Activated naive CD4-positive, alpha-beta T cell treated with anti-CD3 and anti-CD28 coated beads, Interleukin-2, amount 10 ng/mL, durations not matched to agents 7 days and 5 days (primary cell): ENCODE measurements around the gene LHFPL6.

ENCODE experiments used
- CTCF ChIA-PET: fragments of 350-600 bp; sonication (Branson Sonifier 250); formaldehyde crosslinking; loops from one replicate; lab custom pipeline; 2021; ENCODE audit warnings: antibody characterized with exemption; lab: Charles Lee
- DNase-seq: peaks from one replicate; pipeline ENCODE4 v3.0.0-alpha.2; 2020
- H3K27ac Mint-ChIP-seq: one replicate; pipeline ENCODE4 v1.8.0; 2021; ENCODE audit warnings: mild to moderate bottlenecking, moderate library complexity, mixed read lengths
- H3K27me3 Mint-ChIP-seq: one replicate; pipeline ENCODE4 v1.8.0; 2021; ENCODE audit warnings: mild to moderate bottlenecking, mixed read lengths
- H3K36me3 Mint-ChIP-seq: one replicate; pipeline ENCODE4 v1.8.0; 2021; ENCODE audit warnings: mixed read lengths
- H3K4me1 Mint-ChIP-seq: one replicate; pipeline ENCODE4 v1.8.0; 2021; ENCODE audit warnings: mixed read lengths
- H3K4me3 Mint-ChIP-seq: one replicate; pipeline ENCODE4 v1.8.0; 2021; ENCODE audit warnings: mild to moderate bottlenecking, moderate library complexity, mixed read lengths
- H3K9me3 Mint-ChIP-seq: one replicate; pipeline ENCODE4 v1.8.0; 2021; ENCODE audit warnings: mixed read lengths

The LHFPL6 gene

DNA sequence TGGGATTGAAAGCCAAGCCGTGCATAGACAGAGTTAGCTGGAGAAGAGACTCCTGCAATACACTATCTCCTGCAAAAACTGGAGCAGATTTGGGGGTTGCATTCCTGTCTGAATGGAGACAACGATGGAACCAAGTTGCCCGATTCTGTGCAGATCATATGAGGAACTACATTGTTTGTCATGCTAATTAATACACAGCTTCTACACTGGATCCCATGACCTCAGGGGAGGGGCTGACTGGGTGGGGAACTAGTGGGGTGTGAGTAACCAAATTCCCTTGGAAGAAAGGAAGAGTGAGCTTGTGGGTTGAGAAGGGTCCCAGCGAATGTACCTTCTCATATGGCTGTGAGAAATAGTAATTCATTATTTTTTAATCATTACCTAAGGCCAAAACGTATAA is 214.0 kb downstream of the LHFPL6 start:
- Mint-ChIP-seq H3K27me3 (no peaks in the 10 kb centered on the region), H3K27ac (no peak overlapping the region), H3K4me1 (no peaks in the 10 kb centered on the region), H3K9me3 (no peaks in the 10 kb centered on the region), H3K4me3 (no peak overlapping the region), H3K36me3 (no peaks in the 10 kb centered on the region)
- DNase-seq: no peak
- CTCF ChIA-PET: no interaction called here

DNA sequence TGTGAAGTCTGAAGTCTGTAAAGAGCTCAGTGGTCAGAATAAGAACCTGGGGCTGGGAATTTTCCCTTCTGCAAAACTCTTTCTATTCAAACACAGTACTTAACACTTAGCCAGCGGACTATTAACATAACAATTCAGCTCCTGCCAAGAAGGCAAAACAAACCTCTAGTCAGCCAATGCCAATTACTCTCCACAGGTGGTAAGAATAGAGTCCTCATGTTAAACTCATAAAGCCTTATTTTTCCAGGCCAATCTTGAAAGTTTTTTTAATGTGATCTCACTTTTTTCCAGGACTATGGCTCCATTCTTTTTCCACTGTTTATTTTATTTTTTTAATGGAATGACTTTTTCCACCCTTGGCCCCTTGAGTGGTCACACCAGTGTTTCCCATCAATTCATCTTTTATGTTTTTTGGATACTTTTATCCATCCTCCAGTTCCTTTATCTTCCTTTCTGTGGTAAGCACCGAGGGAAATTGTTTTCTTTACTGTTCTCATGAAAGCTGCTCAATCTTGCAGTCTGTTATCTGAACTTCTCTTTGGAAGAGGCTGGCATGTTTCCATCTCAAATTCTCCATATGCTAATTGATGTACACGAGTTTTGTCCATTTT is 217.3 kb downstream of the LHFPL6 start:
- Mint-ChIP-seq H3K4me3 (no peak overlapping the region), H3K27ac (no peak overlapping the region), H3K4me1 (no peaks in the 10 kb centered on the region), H3K36me3 (no peaks in the 10 kb centered on the region), H3K9me3 (no peaks in the 10 kb centered on the region), H3K27me3 (no peaks in the 10 kb centered on the region)
- no peak for DNase-seq
- CTCF ChIA-PET: no interaction called here

DNA sequence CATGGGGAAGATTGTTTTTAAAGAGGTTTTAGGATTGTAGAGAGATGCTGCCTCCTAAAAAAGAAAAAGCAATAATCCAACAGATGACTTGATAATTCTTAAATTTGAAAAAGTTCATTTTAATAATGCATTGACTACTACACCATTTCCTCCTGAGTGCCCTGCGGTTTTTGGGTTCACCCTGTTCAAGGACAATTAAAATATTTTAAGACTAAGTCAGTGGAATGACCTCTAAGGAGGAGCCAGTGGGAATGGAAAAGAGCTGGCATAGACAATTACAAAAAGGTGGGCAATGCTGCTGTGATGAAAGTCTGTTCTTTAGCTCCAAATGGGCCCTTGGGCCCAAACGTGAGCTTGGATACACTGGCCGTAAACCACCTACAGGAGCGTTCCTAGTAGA is 217.8 kb downstream of the LHFPL6 start:
- DNase-seq: no peak
- Mint-ChIP-seq H3K36me3 (no peaks in the 10 kb centered on the region), H3K4me3 (no peak overlapping the region), H3K27ac (no peak overlapping the region), H3K4me1 (no peaks in the 10 kb centered on the region), H3K27me3 (no peaks in the 10 kb centered on the region), H3K9me3 (no peaks in the 10 kb centered on the region)
- CTCF ChIA-PET: no interaction called here

DNA sequence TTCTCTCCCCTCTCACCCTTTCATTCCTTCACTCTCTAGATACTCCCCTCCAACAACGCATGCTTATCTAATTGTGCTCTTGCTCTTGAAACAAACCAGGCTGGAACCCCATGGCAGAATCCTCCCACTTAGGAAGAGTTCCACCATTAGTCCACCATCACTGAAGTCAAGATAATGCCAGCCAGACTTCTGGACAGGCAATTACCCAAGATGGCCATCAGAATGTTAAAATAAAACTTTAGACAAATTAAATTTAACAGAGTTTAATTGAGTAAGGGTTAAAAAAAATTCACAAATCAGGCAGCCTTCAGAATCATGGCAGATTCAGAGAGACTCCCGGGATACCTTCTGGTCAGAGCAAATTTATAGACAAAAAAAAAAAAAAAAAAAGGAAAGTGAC is 221.5 kb downstream of the LHFPL6 start:
- Mint-ChIP-seq H3K27ac (peak overlapping the region; percentile 17), H3K9me3 (no peaks in the 10 kb centered on the region), H3K4me3 (no peak overlapping the region), H3K36me3 (no peaks in the 10 kb centered on the region), H3K27me3 (no peaks in the 10 kb centered on the region), H3K4me1 (no peaks in the 10 kb centered on the region)
- no peak for DNase-seq
- CTCF ChIA-PET: no interaction called here

DNA sequence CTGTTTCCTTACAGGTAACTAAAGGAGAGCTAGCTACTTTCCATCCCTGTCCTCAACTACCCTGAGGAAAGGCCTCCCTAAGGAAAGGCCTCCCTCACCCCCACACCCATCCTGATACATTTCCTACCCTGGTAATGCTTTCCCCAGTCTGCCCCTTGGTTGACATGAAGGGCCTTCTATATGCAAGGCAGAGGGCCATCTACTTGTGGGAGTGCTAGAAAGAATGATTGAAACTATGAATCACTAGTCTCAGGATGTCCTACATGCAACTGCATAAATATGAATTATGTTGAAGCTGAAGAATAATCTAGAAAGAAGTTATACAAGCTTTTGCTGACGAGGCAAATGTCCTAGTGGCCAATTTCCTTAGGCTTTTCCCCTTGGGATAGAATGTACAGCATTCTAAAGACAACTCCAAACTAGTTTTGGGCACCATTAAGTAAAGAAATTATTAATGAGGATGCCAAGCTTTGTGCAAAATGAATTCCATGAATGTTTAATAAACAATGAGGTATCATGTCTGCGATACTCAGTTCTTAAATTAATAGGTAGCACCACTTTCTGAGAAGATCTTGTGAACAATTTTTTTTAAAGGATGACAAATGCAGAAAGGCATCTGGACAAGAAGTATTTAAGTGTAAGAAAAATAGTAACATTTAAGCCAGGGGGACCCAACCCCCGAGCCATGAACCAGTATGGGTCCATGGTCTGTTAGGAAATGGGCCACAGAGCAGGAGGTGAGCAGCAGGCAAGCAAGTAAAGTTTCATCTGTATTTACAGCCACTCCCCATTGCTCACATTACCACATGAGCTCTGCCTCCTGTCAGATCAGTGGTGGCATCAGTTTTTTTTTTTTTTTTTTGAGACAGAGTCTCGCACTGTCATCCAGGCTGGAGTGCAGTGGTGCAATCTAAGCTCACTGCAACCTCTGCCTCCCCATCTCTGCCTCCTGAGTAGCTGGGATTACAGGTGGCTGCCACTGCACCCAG is 223.0 kb downstream of the LHFPL6 start:
- H3K27me3 Mint-ChIP-seq: no peaks in the 10 kb centered on the region
- no peaks in the 10 kb centered on the region for H3K9me3 Mint-ChIP-seq
- no peak overlapping the region for H3K27ac Mint-ChIP-seq
- CTCF ChIA-PET: interaction anchor here (1.1 kb wide), 1 partner anchor 233 kb away, joined by 3 read pairs; no protein-coding TSS in a partner anchor
- no peak overlapping the region for H3K4me3 Mint-ChIP-seq
- DNase-seq: no peak
- H3K4me1 Mint-ChIP-seq: no peaks in the 10 kb centered on the region
- no peaks in the 10 kb centered on the region for H3K36me3 Mint-ChIP-seq

DNA sequence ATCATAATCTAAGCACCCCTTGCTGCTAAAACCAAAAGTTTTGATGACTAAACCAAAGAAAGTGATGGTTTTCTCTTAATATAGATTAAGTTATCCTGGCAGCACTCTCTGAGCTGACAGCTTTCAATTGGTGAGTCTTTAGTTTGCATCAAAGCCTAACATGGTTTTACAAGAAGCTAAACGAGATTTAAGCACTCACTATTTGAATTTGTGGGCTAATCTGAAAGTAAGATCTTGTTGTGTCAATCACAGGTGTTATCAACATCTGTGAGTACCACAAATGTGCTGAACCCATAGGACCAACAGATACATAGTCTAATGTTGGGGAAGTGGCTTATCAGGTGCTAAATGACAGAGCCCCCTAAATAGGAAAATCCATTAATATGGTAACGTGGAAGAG is 223.9 kb downstream of the LHFPL6 start:
- Mint-ChIP-seq H3K9me3 (no peaks in the 10 kb centered on the region), H3K27ac (no peak overlapping the region), H3K27me3 (no peaks in the 10 kb centered on the region), H3K4me1 (no peaks in the 10 kb centered on the region), H3K4me3 (no peak overlapping the region), H3K36me3 (no peaks in the 10 kb centered on the region)
- CTCF ChIA-PET: no interaction called here
- no peak for DNase-seq

DNA sequence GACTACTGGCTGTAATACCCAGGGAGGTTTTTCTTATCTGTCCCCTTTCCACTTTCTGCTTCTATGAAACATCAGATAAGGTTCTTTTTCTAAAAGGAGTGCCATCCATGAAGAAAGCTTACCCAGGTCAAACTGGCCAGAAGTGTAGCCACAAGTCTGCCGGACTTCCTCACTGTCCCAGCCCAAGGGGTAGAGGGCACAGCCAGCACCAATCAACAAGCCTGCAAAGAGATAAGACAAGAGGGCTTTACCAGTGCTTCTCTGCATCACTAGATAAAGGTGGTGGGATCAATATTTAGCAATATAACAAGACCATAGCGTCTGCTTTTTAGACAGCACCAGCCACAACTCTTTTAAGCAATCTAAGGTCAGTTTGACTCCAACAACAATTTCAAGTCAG is 224.7 kb downstream of the LHFPL6 start:
- no peak overlapping the region for H3K4me3 Mint-ChIP-seq
- no peak overlapping the region for H3K27ac Mint-ChIP-seq
- H3K36me3 Mint-ChIP-seq: no peaks in the 10 kb centered on the region
- no peak for DNase-seq
- CTCF ChIA-PET: no interaction called here
- no peaks in the 10 kb centered on the region for H3K9me3 Mint-ChIP-seq
- H3K4me1 Mint-ChIP-seq: no peaks in the 10 kb centered on the region
- H3K27me3 Mint-ChIP-seq: no peaks in the 10 kb centered on the region

DNA sequence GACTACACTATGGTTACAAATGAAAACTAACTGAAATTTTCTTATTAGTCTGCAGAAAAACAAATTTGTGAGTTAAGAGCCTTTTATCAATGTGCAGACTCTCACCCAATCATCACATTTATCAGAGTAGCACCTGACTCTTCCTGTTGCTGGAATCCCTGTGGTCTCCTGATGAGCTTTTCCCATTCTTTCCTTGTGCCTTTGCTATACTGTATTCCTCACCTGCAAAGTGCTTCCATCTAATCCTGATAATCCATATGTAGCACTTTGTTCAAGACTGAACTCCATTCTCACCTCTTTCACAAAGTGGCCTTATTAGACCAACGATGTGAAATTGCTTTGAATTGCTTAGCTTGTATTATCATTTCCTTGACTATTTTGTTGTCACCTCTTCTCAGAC is 225.3 kb downstream of the LHFPL6 start:
- DNase-seq: no peak
- Mint-ChIP-seq H3K27ac (no peak overlapping the region), H3K36me3 (no peaks in the 10 kb centered on the region), H3K9me3 (no peaks in the 10 kb centered on the region), H3K4me3 (no peak overlapping the region), H3K4me1 (no peaks in the 10 kb centered on the region), H3K27me3 (no peaks in the 10 kb centered on the region)
- CTCF ChIA-PET: no interaction called here

DNA sequence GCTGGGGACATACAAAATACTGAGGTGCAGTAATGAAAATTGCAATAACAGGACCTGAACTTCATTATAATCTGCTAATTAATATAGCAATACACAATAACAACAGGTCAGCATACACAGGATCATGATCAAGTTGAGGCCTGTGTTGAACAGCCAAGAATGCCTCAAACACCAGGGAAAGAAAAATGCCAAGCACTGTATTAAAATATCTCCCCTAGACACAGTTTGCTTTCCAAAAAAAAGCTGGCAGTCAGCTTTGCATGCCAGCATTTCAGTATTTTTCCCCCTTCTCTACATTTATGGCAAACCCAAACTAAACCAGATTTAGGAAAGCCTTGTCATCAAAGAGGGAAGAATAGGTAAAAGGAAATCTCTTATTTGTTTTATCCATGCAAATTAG is 226.9 kb downstream of the LHFPL6 start:
- Mint-ChIP-seq H3K36me3 (no peaks in the 10 kb centered on the region), H3K27ac (no peak overlapping the region), H3K4me3 (no peak overlapping the region), H3K4me1 (no peaks in the 10 kb centered on the region), H3K9me3 (no peaks in the 10 kb centered on the region), H3K27me3 (no peaks in the 10 kb centered on the region)
- CTCF ChIA-PET: no interaction called here
- no peak for DNase-seq

DNA sequence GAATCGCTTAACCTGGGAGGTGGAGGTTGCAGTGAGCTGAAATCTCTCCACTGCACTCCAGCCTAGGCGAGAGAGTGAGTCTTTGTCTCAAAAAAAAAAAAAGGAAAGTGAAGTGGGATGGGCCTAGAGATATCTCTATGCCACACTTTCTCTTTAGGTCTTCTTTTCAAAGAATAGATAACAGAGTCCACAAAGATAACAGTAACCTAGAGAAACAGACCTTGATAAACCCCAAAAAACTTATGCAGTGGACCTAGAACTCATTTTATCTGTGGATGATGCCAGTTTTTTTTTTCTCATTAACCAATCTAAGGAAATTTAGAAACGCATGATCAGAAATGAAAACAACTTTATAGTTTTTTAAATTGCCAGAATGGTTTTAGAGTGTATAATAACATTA is 227.4 kb downstream of the LHFPL6 start:
- H3K27ac Mint-ChIP-seq: no peak overlapping the region
- no peak for DNase-seq
- no peak overlapping the region for H3K4me3 Mint-ChIP-seq
- H3K4me1 Mint-ChIP-seq: no peaks in the 10 kb centered on the region
- no peaks in the 10 kb centered on the region for H3K36me3 Mint-ChIP-seq
- no peaks in the 10 kb centered on the region for H3K9me3 Mint-ChIP-seq
- no peaks in the 10 kb centered on the region for H3K27me3 Mint-ChIP-seq
- CTCF ChIA-PET: no interaction called here

DNA sequence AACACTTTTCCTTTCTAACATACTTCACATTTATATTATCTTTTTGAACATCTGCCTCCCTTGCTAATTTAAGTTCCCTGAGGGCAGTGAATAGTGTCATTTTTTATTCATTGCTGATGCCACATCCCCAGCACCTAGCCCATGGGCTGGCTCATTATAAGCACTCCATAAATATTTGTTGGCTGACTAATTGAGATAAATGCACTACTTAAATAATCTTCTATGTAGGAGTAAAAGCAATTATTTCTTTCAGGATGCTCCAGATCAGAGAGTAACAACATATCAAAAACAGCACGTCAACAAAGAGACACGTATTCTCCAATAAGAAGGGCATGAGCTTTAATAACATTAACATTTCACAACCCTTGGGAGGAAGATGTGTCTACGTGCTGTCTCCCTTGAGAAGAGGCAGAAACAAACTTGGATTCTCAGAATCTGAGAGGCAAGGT is 228.2 kb downstream of the LHFPL6 start:
- CTCF ChIA-PET: interaction anchor here (0.6 kb wide), 1 partner anchor 161 kb away, joined by 3 read pairs; no protein-coding TSS in a partner anchor
- no peak for DNase-seq
- no peaks in the 10 kb centered on the region for H3K36me3 Mint-ChIP-seq
- no peak overlapping the region for H3K4me3 Mint-ChIP-seq
- no peaks in the 10 kb centered on the region for H3K4me1 Mint-ChIP-seq
- no peaks in the 10 kb centered on the region for H3K27me3 Mint-ChIP-seq
- H3K9me3 Mint-ChIP-seq: no peaks in the 10 kb centered on the region
- no peak overlapping the region for H3K27ac Mint-ChIP-seq

DNA sequence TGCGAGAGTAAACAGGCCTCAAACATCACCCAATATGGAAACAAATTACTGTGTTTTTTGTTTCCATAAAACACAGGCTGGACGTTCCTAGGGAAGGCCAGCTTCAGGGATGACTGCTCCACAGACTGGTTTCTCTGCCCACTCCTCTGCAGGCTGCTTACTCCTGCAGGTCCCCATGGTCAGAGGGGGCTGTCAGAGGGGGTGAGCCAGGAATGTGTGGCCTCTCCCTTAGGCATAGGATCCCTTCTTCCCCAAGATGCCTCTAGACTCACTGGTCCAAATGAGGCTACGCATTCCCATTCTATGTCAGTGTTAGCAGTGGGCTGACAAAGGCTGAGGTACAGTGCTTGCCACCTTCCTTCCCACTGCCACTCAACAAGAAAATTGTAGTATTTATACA is 229.8 kb downstream of the LHFPL6 start:
- no peaks in the 10 kb centered on the region for H3K4me1 Mint-ChIP-seq
- H3K9me3 Mint-ChIP-seq: no peaks in the 10 kb centered on the region
- no peak overlapping the region for H3K4me3 Mint-ChIP-seq
- no peaks in the 10 kb centered on the region for H3K27me3 Mint-ChIP-seq
- no peak overlapping the region for H3K27ac Mint-ChIP-seq
- CTCF ChIA-PET: no interaction called here
- H3K36me3 Mint-ChIP-seq: no peaks in the 10 kb centered on the region
- no peak for DNase-seq

DNA sequence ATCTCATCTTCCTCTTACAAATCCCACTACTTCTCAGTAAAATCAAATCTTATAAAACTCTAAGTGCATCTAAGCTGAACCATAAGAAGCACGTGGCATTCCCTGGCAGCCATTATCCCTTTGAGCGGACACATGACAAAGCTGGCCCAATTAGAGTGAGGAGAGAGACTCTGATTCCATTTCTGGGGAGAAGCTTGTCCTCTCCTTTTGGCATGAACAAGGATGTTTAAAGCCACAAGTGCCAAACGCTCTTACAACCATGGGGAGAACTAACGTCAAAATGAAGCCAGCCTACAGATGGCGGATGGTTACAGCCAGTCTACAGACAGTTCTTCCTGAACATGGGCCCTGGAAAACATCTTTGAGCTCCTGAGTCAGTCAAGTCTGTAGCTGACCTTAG is 231.3 kb downstream of the LHFPL6 start:
- no peak overlapping the region for H3K4me3 Mint-ChIP-seq
- H3K9me3 Mint-ChIP-seq: no peaks in the 10 kb centered on the region
- H3K36me3 Mint-ChIP-seq: no peaks in the 10 kb centered on the region
- CTCF ChIA-PET: no interaction called here
- H3K4me1 Mint-ChIP-seq: no peaks in the 10 kb centered on the region
- no peak overlapping the region for H3K27ac Mint-ChIP-seq
- H3K27me3 Mint-ChIP-seq: no peaks in the 10 kb centered on the region
- DNase-seq: no peak

DNA sequence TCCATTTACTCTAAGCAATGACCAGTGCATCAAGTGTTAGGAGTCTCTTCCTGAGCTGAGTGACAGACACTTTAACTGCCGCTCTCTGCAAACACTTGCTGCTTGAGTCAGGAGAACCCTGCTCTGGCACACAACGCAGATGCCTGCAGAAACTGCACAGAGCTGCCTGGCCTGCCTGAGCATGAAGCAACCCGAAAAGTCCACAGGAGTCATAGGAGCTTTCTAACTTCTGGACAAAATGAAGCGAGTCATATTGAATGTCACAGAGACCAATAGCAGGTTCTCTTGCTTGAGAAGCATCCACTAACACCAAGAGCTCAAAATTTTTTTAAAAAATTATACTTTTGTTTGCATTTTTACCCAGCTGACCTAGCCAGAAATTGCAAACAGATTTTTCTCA is 232.4 kb downstream of the LHFPL6 start:
- CTCF ChIA-PET: no interaction called here
- no peak for DNase-seq

DNA sequence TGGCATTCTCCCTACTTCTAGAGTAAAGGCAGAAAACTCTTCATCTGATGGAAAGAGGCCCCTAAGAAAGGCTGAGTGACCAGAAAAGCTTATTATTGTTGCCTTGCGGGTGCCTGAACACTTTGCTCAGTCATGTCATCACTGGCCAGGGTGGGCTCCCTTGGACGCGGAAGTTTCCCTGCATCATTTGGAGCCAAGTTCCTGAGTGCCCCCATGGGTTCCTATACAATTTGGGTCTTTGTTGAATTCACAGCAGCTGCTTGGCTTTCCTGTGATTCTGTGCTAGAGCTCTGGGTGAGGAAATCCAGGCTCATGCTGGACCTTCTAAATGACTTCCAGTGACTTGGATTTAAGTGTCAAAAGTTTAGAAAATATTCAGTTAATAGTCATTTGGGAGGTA is 232.9 kb downstream of the LHFPL6 start:
- Mint-ChIP-seq H3K9me3 (no peaks in the 10 kb centered on the region), H3K4me3 (no peak overlapping the region), H3K27ac (no peak overlapping the region), H3K4me1 (no peaks in the 10 kb centered on the region), H3K36me3 (no peaks in the 10 kb centered on the region), H3K27me3 (no peaks in the 10 kb centered on the region)
- DNase-seq: no peak
- CTCF ChIA-PET: no interaction called here

More for the DNA sequence above, 232.4 kb downstream of the LHFPL6 start:
- H3K4me3 Mint-ChIP-seq: no peak overlapping the region
- H3K27ac Mint-ChIP-seq: no peak overlapping the region
- H3K9me3 Mint-ChIP-seq: no peaks in the 10 kb centered on the region
- H3K27me3 Mint-ChIP-seq: no peaks in the 10 kb centered on the region
- no peaks in the 10 kb centered on the region for H3K36me3 Mint-ChIP-seq
- H3K4me1 Mint-ChIP-seq: no peaks in the 10 kb centered on the region
